ENCODE results near the gene FZD2. TPM values are rescaled to one million over a fixed set of nuclear protein-coding genes. Genes with fewer than 3 reads are reported as not detected.

Gene FZD2
- total RNA-seq, 1 donor from 2014 or later = 54.4 TPM

DNA sequence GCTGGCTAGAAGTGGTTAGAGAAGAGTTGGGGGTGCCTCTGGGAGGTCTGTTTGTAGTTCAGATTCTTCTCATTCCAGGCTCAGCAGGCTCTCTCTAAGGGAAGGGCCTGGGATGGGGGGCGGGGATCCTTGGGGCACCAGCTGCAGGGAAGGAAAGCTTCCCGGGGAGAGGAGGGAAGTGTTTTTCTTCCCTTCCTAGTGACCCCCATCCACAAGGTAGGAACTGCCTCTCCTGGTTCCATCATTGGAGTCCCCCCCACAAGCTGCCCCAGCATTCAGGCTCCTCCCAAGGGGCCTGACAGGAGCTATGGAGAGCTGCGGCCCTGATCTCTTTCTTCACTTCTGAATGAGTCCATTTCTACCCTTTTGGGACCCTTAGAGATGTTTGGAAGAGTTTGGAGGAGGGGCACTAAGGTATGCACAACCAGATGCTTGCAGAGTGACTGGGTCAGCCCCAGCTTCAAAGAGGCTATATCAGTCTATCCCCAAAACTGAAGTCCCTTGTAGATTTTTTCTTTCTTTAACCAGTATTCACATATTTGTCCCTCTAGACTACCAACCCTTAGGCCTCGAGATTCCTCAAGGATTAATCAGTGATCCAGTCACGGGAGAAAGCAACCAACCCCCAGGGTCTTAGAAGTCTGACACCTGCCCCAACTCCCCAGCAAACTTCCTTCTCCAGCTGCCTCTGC, 13.9 kb upstream of the FZD2 start:
- Mint-ChIP-seq H3K4me3 (peak overlapping the region; percentile 75), H3K36me3 (no peaks in the 10 kb centered on the region), H3K4me1 (ENCODE audit: unreplicated experiment) (peaks cover 64% of the 10 kb centered on the region), H3K27me3 (peaks cover 13% of the 10 kb centered on the region), H3K27ac (peak overlapping the region; percentile 82), H3K9me3 (no peaks in the 10 kb centered on the region)
- TF ChIP-seq, protein P1, sequence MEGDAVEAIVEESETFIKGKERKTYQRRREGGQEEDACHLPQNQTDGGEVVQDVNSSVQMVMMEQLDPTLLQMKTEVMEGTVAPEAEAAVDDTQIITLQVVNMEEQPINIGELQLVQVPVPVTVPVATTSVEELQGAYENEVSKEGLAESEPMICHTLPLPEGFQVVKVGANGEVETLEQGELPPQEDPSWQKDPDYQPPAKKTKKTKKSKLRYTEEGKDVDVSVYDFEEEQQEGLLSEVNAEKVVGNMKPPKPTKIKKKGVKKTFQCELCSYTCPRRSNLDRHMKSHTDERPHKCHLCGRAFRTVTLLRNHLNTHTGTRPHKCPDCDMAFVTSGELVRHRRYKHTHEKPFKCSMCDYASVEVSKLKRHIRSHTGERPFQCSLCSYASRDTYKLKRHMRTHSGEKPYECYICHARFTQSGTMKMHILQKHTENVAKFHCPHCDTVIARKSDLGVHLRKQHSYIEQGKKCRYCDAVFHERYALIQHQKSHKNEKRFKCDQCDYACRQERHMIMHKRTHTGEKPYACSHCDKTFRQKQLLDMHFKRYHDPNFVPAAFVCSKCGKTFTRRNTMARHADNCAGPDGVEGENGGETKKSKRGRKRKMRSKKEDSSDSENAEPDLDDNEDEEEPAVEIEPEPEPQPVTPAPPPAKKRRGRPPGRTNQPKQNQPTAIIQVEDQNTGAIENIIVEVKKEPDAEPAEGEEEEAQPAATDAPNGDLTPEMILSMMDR (conservative IDR thresholded peaks at IDR 0.05) = no peak
- DNase-seq (ENCODE audit: extremely low spot score, unreplicated experiment) = no peak

DNA sequence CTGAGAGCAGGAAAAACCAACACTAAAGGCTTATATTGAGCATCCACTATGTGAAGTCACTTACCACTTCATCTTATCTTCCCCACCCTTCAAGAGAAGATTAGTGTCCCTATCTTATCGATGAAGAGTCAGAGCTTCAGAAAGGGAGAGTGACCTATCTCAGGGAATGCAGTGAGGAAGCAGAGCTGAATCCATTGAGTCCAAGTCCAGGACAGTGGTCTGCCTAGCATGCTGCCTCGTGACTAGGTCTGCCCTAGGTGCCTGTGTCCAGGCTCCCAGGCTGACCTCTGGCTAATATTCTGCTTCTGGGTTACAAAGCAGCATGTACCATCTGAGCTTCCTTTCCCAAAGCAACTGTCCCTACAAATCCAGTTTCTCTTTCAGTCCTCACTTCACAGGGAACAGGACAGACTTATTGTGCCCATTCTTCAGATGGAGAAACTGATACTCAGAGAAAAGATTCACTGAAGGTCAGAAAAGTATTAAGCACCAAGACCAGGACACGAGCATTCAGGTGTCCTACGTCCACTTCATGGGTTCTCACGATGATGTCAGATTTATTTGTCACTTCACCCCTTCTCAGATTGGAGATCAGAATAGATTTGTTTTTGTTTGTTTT, 13.3 kb upstream of the FZD2 start:
- Mint-ChIP-seq H3K4me1 (ENCODE audit: unreplicated experiment) (peaks cover 65% of the 10 kb centered on the region), H3K9me3 (no peaks in the 10 kb centered on the region), H3K36me3 (no peaks in the 10 kb centered on the region), H3K4me3 (peak overlapping the region; percentile 75), H3K27ac (peak overlapping the region; percentile 82), H3K27me3 (peaks cover 13% of the 10 kb centered on the region)
- no peak for DNase-seq (ENCODE audit: extremely low spot score, unreplicated experiment)
- TF ChIP-seq, protein P1 (conservative IDR thresholded peaks at IDR 0.05) = no peak

DNA sequence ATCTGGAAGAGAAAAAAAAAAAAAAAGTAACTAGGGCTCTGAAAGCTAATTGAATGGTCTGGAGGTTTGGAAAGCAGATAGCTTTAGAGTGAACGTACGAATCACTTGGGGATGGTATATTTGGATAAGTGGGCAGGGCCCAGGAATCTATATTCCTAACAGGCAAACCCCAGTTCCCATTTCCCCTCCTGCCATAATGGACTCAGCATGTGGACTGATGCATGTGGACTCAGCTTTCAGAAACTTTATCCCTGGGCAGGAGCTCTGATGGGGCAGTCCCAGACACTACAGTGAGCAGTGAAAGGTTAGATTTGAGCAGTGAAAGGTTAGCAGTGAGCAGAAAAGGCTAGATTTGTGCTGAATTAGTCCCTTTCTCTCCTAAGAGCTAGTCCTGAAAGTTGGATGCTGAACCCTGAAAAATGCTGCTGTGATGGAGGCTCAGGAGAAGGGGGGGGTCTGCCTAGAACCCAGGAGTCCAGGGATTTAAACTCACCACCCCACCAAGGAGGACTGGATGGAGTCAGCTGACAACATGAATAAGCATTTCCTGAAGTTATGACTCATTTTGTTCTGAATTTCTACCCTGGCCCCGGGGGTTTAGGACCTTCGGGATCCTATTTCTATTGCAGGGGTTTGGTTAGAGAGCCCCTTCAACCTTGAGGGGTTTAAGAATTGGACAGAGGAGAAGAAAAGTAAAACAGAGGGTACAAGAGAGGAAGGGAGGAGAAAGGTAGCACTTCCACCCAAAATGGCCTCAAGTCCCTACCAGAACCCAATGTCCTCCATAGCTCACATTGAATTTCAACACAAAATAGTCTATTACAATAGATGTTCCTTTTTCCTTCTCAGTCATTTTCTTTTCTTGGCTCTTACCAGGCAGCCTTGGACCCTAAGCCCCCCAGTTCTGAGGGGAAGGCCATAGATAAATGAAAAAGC, 10.3 kb upstream of the FZD2 start:
- H3K27ac Mint-ChIP-seq = peak overlapping the region; percentile 67

DNA sequence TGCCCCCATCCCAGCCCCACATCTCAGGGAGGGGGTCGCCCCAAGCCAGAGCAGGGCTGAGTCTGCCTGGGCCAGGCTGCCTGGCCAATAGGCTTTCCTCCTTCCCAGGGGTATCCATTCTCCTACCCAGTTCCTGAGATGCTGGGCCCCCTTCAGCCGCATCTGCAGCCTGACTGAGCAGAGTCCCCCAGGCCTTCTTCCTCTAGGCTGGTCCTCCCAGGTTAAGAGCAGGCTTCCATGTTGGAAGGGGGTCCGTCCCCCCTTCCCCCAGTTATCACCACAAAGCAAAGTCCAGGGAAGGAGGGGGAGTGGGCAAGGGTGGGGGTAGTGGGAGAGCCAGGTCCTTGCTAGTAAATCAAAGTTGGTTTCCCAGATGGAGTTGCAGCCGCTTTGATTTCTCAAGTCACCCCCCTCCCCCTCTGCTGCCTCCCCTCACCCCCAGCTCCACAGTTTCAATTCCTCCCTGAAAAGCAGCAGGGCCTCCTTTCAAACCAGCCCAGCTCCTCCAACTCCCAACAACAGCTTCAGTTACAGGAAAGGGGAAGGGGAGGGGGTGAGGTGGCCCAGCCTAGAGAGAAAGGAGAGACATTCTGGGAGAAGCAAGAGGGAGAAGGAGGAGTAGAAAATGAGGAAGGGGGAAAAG, 9.5 kb upstream of the FZD2 start:
- TF ChIP-seq, protein P1 (conservative IDR thresholded peaks at IDR 0.05) = no peak
- peak overlapping the region; percentile 67 for H3K27ac Mint-ChIP-seq
- H3K4me3 Mint-ChIP-seq = peak overlapping the region; percentile 25
- DNase-seq (ENCODE audit: extremely low spot score, unreplicated experiment) = no peak
- peaks cover 7% of the 10 kb centered on the region for H3K27me3 Mint-ChIP-seq
- peaks cover 73% of the 10 kb centered on the region for H3K4me1 Mint-ChIP-seq (ENCODE audit: unreplicated experiment)
- no peaks in the 10 kb centered on the region for H3K9me3 Mint-ChIP-seq
- H3K36me3 Mint-ChIP-seq = no peaks in the 10 kb centered on the region

More for the DNA sequence above, 10.3 kb upstream of the FZD2 start:
- peak overlapping the region; percentile 53 for H3K4me3 Mint-ChIP-seq
- TF ChIP-seq, protein P1 (conservative IDR thresholded peaks at IDR 0.05) = no peak
- H3K4me1 Mint-ChIP-seq (ENCODE audit: unreplicated experiment) = peaks cover 71% of the 10 kb centered on the region
- H3K36me3 Mint-ChIP-seq = no peaks in the 10 kb centered on the region
- peaks cover 7% of the 10 kb centered on the region for H3K27me3 Mint-ChIP-seq
- H3K9me3 Mint-ChIP-seq = no peaks in the 10 kb centered on the region
- no peak for DNase-seq (ENCODE audit: extremely low spot score, unreplicated experiment)
